Liver (tissue), 9 donors: ENCODE results near the gene PITPNM3. TPM values are rescaled to one million over a fixed set of nuclear protein-coding genes. Genes with fewer than 3 reads are reported as not detected.

Experiments used
- DNase-seq: peaks from one replicate; pipeline ENCODE4 v3.0.0-alpha.2; 2017; ENCODE audit warnings: low spot score
- H3K27ac ChIP-seq, 2 donors: one replicate each; pipeline ENCODE4 v1.7.0; 2013; ENCODE audit warnings: inconsistent platforms in 2 of 2, low read length in 2 of 2, control low read depth in 1 of 2, low read depth in 1 of 2, mild to moderate bottlenecking in 1 of 2
- H3K27me3 ChIP-seq, 4 donors: one replicate each; pipeline versions ENCODE4 v1.6.1 to v1.7.0; 2013; ENCODE audit warnings: low read length in 3 of 4, inconsistent platforms in 1 of 4, mild to moderate bottlenecking in 1 of 4, moderate library complexity in 1 of 4; ENCODE audit not compliant: control insufficient read depth in 4 of 4, insufficient read depth in 4 of 4
- H3K36me3 ChIP-seq, 4 donors: one replicate each; pipeline versions ENCODE4 v1.6.1 to v1.7.0; 2013; ENCODE audit warnings: low read length in 3 of 4, mild to moderate bottlenecking in 3 of 4, low read depth in 1 of 4, moderate library complexity in 1 of 4; ENCODE audit not compliant: control insufficient read depth in 4 of 4, insufficient read depth in 3 of 4
- H3K4me1 ChIP-seq, 4 donors: one replicate each; pipeline versions ENCODE4 v1.6.1 to v1.7.0; 2013; ENCODE audit warnings: low read length in 3 of 4, mild to moderate bottlenecking in 3 of 4, moderate library complexity in 1 of 4; ENCODE audit not compliant: control insufficient read depth in 4 of 4, insufficient read depth in 4 of 4
- H3K4me3 ChIP-seq, 3 donors: one replicate each; pipeline versions ENCODE4 v1.6.1 to v1.7.0; 2013; ENCODE audit warnings: low read length in 3 of 3, control low read depth in 1 of 3, low read depth in 1 of 3, mild to moderate bottlenecking in 1 of 3
- H3K9ac ChIP-seq, 2 donors: one replicate each; pipeline ENCODE4 v1.7.0; 2013; ENCODE audit warnings: low read length in 2 of 2, mild to moderate bottlenecking in 2 of 2, moderate library complexity in 2 of 2, control low read depth in 1 of 2, low read depth in 1 of 2
- H3K9me3 ChIP-seq, 4 donors: one replicate each; pipeline versions ENCODE4 v1.6.1 to v1.7.0; 2013; ENCODE audit warnings: low read length in 3 of 4; ENCODE audit not compliant: control insufficient read depth in 4 of 4
- EGR1 ChIP-seq, 2 donors: IDR thresholded peaks; 2 replicates each; pipeline ENCODE4 v1.6.1; 2016 to 2018; ENCODE audit warnings: antibody characterized with exemption in 2 of 2, low read depth in 2 of 2
- FOXA1 ChIP-seq: IDR thresholded peaks from 2 replicates; pipeline ENCODE4 v1.6.1; 2016; ENCODE audit warnings: antibody characterized with exemption
- HNF4A ChIP-seq, 2 donors: conservative IDR thresholded peaks; 2 replicates each; pipeline ENCODE4 v1.6.1; 2016; ENCODE audit warnings: antibody characterized with exemption in 2 of 2, mild to moderate bottlenecking in 2 of 2
- HNF4G ChIP-seq: IDR thresholded peaks from 2 replicates; pipeline ENCODE4 v1.6.1; 2016; ENCODE audit warnings: antibody characterized with exemption
- JUND ChIP-seq, 2 donors: IDR thresholded peaks; 2 replicates each; pipeline ENCODE4 v1.6.1; 2016; ENCODE audit warnings: antibody characterized with exemption in 2 of 2
- RAD21 ChIP-seq, 2 donors: IDR thresholded peaks; 2 replicates each; pipeline ENCODE4 v1.6.1; 2016; ENCODE audit warnings: antibody characterized with exemption in 2 of 2, mild to moderate bottlenecking in 2 of 2
- SP1 ChIP-seq: IDR thresholded peaks from 2 replicates; pipeline ENCODE4 v1.6.1; 2018; ENCODE audit warnings: antibody characterized with exemption, mild to moderate bottlenecking
- TAF1 ChIP-seq: conservative IDR thresholded peaks from 2 replicates; pipeline ENCODE4 v1.6.1; 2016; ENCODE audit warnings: antibody characterized with exemption, mild to moderate bottlenecking
- YY1 ChIP-seq: IDR thresholded peaks from 2 replicates; pipeline ENCODE4 v1.6.1; 2016; ENCODE audit warnings: antibody characterized with exemption, mild to moderate bottlenecking
- WGBS: extraction: QIAGEN DNeasy Blood & Tissue Kit; methylation state at CpG from one replicate; pipeline ENCODE4 v1.1.7; 2013; 5-methylcytosine and 5-hydroxymethylcytosine counted together
- polyA plus RNA-seq, 2 donors: library from polyadenylated mRNA; stranded (reverse) in 1 of 2; unstranded in 1 of 2; fragments of 200-250 nt in 1 of 2; fragments of >200 nt in 1 of 2; fragmentation: Nextera tagmentation in 1 of 2; extraction: Ambion mirVana in 1 of 2; gene quantifications; one replicate each; pipeline versions ENCODE4 v1.2.1 to v1.2.3, GENCODE V29; 2013 to 2015
- total RNA-seq, 2 donors: library from RNA; depleted of rRNA; stranded (reverse); fragments of >200 nt; gene quantifications; one replicate each; pipeline ENCODE4 v1.2.3, GENCODE V29; 2014
- TF ChIP-seq, protein P1 (sequence below): fragments of 150-350 bp; IDR thresholded peaks from 2 replicates; pipeline ENCODE4 v1.5.1; 2017; ENCODE audit warnings: improper control_type of control experiment, low read depth, low read length; ENCODE audit not compliant: missing input control
- TF ChIP-seq, protein P2 (sequence below): IDR thresholded peaks from 2 replicates; pipeline ENCODE4 v1.6.1; 2016; ENCODE audit warnings: antibody characterized with exemption
- TF ChIP-seq, protein P3 (sequence below): IDR thresholded peaks from 2 replicates; pipeline ENCODE4 v1.6.1; 2016; ENCODE audit warnings: antibody characterized with exemption
- TF ChIP-seq, protein P4 (sequence below): IDR thresholded peaks from 2 replicates; pipeline ENCODE4 v1.6.1; 2016; ENCODE audit warnings: antibody characterized with exemption
- TF ChIP-seq, protein P5 (sequence below): IDR thresholded peaks from 2 replicates; pipeline ENCODE4 v1.6.1; 2016; ENCODE audit warnings: antibody characterized with exemption, mild to moderate bottlenecking
- donor health status: healthy.
- donor health status: healthy.
- donor health status: healthy.
- donor health status: healthy.
- donor health status: healthy.

The PITPNM3 gene
- total and polyA plus RNA-seq, 4 donors: 1.5 to 5.0 (median 1.8) TPM

DNA sequence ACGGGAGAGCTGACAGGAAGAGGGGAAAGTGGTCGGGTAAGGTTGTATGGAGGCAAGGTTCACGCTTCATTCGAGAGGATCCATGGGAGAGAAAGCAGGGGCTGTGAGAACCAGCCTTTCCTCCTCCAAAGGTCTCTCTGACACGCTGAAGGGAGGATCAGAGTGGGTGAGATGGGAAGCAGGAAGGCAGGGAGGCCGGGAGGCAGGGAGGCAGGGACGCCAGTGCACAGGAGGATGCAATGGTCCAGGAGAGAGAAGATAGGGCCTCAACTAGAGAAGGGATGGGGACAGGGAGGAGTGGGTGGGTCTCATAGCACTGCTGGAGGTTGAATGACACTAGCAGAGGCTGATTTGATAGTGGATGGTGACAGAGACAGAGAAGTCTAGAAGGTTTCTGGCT lies 58.0 kb downstream of the PITPNM3 start:
- peaks cover 0 to 11% (median 3%) of the 10 kb centered on the region in 4 donors for H3K4me1 ChIP-seq
- no peak overlapping the region for H3K9ac ChIP-seq
- no peak overlapping the region for H3K27ac ChIP-seq
- no peaks in the 10 kb centered on the region for H3K36me3 ChIP-seq
- no peaks in the 10 kb centered on the region for H3K9me3 ChIP-seq
- TF ChIP-seq, protein P1, sequence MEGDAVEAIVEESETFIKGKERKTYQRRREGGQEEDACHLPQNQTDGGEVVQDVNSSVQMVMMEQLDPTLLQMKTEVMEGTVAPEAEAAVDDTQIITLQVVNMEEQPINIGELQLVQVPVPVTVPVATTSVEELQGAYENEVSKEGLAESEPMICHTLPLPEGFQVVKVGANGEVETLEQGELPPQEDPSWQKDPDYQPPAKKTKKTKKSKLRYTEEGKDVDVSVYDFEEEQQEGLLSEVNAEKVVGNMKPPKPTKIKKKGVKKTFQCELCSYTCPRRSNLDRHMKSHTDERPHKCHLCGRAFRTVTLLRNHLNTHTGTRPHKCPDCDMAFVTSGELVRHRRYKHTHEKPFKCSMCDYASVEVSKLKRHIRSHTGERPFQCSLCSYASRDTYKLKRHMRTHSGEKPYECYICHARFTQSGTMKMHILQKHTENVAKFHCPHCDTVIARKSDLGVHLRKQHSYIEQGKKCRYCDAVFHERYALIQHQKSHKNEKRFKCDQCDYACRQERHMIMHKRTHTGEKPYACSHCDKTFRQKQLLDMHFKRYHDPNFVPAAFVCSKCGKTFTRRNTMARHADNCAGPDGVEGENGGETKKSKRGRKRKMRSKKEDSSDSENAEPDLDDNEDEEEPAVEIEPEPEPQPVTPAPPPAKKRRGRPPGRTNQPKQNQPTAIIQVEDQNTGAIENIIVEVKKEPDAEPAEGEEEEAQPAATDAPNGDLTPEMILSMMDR: no peak
- TF ChIP-seq, protein P2, sequence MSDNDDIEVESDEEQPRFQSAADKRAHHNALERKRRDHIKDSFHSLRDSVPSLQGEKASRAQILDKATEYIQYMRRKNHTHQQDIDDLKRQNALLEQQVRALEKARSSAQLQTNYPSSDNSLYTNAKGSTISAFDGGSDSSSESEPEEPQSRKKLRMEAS: no peak
- TF ChIP-seq, protein P3, sequence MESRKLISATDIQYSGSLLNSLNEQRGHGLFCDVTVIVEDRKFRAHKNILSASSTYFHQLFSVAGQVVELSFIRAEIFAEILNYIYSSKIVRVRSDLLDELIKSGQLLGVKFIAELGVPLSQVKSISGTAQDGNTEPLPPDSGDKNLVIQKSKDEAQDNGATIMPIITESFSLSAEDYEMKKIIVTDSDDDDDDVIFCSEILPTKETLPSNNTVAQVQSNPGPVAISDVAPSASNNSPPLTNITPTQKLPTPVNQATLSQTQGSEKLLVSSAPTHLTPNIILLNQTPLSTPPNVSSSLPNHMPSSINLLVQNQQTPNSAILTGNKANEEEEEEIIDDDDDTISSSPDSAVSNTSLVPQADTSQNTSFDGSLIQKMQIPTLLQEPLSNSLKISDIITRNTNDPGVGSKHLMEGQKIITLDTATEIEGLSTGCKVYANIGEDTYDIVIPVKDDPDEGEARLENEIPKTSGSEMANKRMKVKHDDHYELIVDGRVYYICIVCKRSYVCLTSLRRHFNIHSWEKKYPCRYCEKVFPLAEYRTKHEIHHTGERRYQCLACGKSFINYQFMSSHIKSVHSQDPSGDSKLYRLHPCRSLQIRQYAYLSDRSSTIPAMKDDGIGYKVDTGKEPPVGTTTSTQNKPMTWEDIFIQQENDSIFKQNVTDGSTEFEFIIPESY: no peak
- TF ChIP-seq EGR1 (IDR thresholded peaks at IDR 0.05; ENCODE audit: low read depth in 2 of 2): no peak
- TF ChIP-seq, protein P4, sequence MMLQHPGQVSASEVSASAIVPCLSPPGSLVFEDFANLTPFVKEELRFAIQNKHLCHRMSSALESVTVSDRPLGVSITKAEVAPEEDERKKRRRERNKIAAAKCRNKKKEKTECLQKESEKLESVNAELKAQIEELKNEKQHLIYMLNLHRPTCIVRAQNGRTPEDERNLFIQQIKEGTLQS: no peak
- no peak for TF ChIP-seq HNF4A (conservative IDR thresholded peaks at IDR 0.05)
- TF ChIP-seq TAF1: no peak
- no peak for TF ChIP-seq FOXA1
- no peak for TF ChIP-seq SP1
- H3K27me3 ChIP-seq: no peaks in the 10 kb centered on the region
- no peak overlapping the region for H3K4me3 ChIP-seq
- no peak for DNase-seq
- WGBS: 81% methylated on average over 7 of the region's 7 CpGs

DNA sequence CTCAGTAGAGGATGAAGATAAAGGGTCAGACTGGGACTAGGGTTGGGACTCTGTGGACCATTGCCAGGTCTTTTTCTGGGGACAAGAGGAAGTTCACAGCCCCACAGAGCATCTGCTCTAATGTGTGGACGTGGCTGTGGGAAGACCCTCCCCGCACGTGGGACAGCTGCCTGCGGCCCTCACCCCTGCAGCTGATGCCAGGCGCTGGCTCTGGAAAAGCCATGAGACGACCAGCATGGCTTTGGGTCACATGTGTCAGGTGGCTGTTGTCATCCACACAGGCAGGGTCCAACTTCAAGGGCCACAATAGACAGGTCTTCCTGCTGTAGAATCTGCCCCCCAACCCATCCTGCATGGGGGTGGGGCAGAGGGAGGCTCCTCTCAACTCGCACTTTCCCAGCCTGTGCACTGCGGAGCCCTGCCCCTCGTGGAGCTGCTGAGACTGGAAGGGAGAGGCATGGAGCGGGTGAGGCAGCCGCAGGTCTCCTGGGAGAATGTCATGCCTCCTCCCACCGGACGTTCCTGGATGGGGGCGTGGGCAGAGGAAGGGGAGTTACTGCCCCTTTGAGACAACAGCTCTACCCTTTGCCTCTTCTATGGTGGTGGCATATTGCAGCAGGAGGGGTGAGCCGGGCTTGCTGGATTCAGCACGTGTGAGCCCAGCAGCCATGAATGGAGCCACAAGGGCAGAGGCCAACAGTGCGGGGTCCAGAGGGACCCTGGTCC lies 58.7 kb downstream of the PITPNM3 start:
- DNase-seq: no peak
- H3K4me1 ChIP-seq: peaks cover 0 to 11% (median 3%) of the 10 kb centered on the region in 4 donors
- H3K9ac ChIP-seq: no peak overlapping the region
- H3K27ac ChIP-seq: no peak overlapping the region
- no peaks in the 10 kb centered on the region for H3K9me3 ChIP-seq
- no peak overlapping the region for H3K4me3 ChIP-seq
- no peaks in the 10 kb centered on the region for H3K36me3 ChIP-seq
- no peaks in the 10 kb centered on the region for H3K27me3 ChIP-seq
- 52% methylated on average over 17 of the region's 17 CpGs for WGBS
- TF ChIP-seq JUND (IDR thresholded peaks at IDR 0.05) (no peak), YY1 (no peak), HNF4G (no peak), TAF1 (no peak), RAD21 (IDR thresholded peaks at IDR 0.05) (no peak), HNF4A (conservative IDR thresholded peaks at IDR 0.05) (no peak), FOXA1 (no peak), SP1 (no peak)
- TF ChIP-seq, protein P5, sequence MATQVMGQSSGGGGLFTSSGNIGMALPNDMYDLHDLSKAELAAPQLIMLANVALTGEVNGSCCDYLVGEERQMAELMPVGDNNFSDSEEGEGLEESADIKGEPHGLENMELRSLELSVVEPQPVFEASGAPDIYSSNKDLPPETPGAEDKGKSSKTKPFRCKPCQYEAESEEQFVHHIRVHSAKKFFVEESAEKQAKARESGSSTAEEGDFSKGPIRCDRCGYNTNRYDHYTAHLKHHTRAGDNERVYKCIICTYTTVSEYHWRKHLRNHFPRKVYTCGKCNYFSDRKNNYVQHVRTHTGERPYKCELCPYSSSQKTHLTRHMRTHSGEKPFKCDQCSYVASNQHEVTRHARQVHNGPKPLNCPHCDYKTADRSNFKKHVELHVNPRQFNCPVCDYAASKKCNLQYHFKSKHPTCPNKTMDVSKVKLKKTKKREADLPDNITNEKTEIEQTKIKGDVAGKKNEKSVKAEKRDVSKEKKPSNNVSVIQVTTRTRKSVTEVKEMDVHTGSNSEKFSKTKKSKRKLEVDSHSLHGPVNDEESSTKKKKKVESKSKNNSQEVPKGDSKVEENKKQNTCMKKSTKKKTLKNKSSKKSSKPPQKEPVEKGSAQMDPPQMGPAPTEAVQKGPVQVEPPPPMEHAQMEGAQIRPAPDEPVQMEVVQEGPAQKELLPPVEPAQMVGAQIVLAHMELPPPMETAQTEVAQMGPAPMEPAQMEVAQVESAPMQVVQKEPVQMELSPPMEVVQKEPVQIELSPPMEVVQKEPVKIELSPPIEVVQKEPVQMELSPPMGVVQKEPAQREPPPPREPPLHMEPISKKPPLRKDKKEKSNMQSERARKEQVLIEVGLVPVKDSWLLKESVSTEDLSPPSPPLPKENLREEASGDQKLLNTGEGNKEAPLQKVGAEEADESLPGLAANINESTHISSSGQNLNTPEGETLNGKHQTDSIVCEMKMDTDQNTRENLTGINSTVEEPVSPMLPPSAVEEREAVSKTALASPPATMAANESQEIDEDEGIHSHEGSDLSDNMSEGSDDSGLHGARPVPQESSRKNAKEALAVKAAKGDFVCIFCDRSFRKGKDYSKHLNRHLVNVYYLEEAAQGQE: no peak
- TF ChIP-seq, protein P1: no peak
- TF ChIP-seq, protein P2: no peak
